ENCODE data around the gene PSME3.
"Not testable (repeated sequence)": the region's sequence is repeated elsewhere in the genome, so short reads cannot be mapped to it uniquely, and the experiment has no call there.

PSME3 gene

DNA sequence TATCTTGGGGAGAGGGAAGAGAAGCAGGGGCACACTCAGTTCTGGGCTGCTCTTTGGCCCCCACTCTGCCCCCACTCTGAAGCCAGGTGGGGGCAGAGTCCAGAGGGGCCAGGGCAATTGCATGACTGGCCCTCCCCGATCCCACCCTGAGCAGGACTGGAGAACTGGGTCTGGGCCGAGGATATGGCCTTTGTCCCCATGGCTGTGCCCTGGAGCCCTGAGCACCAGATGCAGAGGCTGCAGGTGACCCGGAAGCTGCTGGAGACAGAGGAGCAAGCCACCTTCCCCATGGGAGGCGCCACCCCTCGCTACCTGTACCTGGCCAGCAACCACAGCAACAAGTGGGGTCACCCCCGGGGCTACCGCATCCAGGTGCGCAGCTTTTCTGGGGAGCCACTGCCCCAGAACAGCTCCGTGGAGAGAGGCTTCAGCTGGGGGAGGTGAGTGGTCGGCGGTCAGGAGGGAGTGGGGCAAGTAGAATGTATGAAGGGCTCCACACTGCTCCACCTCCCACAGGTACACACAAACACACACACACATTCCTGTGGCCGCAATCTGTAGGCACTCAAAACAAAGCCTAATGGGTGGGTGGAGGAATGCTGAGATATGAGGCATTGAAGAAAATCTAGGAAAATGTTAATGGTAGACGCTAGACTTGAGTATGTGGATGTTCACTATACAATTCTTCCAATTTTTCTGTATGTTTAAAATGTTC, 39.2 kb downstream of the PSME3 start:
- TF ChIP-seq, protein P1, sequence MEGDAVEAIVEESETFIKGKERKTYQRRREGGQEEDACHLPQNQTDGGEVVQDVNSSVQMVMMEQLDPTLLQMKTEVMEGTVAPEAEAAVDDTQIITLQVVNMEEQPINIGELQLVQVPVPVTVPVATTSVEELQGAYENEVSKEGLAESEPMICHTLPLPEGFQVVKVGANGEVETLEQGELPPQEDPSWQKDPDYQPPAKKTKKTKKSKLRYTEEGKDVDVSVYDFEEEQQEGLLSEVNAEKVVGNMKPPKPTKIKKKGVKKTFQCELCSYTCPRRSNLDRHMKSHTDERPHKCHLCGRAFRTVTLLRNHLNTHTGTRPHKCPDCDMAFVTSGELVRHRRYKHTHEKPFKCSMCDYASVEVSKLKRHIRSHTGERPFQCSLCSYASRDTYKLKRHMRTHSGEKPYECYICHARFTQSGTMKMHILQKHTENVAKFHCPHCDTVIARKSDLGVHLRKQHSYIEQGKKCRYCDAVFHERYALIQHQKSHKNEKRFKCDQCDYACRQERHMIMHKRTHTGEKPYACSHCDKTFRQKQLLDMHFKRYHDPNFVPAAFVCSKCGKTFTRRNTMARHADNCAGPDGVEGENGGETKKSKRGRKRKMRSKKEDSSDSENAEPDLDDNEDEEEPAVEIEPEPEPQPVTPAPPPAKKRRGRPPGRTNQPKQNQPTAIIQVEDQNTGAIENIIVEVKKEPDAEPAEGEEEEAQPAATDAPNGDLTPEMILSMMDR (IDR thresholded peaks at IDR 0.05; ENCODE audit: borderline replicate concordance, insufficient read depth, low read depth, low read length), result no peak
- no peak overlapping the region for H3K4me3 ChIP-seq (ENCODE audit: low read depth, low read length)

DNA sequence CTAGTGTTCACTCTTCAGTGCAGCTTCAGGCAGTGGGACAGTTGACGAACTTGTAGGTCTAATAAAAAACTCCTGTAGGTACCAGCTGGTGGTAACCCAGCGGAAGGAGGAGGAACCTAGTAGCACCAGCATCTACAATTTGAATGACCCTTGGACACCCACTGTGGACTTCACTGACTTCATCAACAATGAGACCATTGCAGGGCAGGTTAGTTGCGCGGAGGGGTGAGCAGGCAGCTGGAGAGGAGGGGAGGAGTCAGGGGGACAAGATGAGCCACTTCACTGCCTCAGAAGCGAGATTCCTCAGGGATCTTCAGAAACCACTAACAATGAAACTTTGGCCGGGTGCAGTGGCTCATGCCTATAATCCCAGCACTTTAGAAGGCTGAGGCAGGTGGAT, 40.1 kb downstream of the PSME3 start:
- TF ChIP-seq, protein P1 (IDR thresholded peaks at IDR 0.05; ENCODE audit: borderline replicate concordance, insufficient read depth, low read depth, low read length), result no peak
- no peak overlapping the region for H3K4me3 ChIP-seq (ENCODE audit: low read depth, low read length)

- not testable (repeated sequence) for H3K4me3 ChIP-seq (ENCODE audit: low read depth, low read length)
These were observed 40.9 kb downstream of the PSME3 start for GRCh38 chr17:42873932-42874695.

GRCh38 chr17:42877037-42877436, 43.8 kb downstream of the PSME3 start:
- H3K4me3 ChIP-seq (ENCODE audit: low read depth, low read length), result no peak overlapping the region

GRCh38 chr17:42878123-42878880, 45.1 kb downstream of the PSME3 start:
- TF ChIP-seq, protein P1 (IDR thresholded peaks at IDR 0.05; ENCODE audit: borderline replicate concordance, insufficient read depth, low read depth, low read length), result no peak
- H3K4me3 ChIP-seq (ENCODE audit: low read depth, low read length), result no peak overlapping the region

More at GRCh38 chr17:42877037-42877436, 43.8 kb downstream of the PSME3 start:
- TF ChIP-seq, protein P1 (IDR thresholded peaks at IDR 0.05; ENCODE audit: borderline replicate concordance, insufficient read depth, low read depth, low read length), result no peak

DNA sequence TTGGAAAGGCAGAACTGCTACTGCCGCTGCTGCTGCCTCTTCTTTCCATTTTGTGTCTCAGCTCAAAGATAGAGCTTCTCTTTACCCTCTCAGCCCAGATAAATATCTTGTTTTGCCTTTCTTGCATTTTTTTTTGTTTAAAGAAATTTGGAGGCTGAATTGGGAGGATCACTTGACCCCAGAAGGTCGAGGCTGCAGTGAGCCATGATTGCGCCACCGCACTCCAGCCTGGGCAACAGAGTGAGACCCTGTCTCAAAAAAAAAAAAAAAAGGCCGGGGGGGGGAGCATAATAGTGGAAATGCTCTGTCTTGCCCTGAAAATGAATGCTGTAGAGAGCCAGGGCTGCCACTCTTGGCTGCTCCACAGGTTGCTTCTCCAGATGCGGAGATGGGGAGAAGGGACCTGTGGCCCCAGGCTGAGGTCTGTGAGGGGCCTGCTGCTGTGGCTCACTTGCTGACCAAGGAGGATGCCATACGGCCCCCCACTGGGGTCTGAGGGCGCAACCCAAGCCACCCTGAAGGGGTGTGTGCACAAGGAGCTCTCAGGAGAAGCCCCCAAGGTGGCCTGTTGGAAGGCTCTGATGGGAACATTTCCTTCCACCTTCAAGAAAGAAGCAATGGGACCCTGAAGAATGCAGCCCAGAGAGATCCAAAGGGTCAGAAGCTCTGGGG, 45.9 kb downstream of the PSME3 start:
- H3K4me3 ChIP-seq (ENCODE audit: low read depth, low read length), result no peak overlapping the region
- TF ChIP-seq, protein P1 (IDR thresholded peaks at IDR 0.05; ENCODE audit: borderline replicate concordance, insufficient read depth, low read depth, low read length), result no peak

GRCh38 chr17:42879596-42879985, 46.4 kb downstream of the PSME3 start:
- TF ChIP-seq, protein P1 (IDR thresholded peaks at IDR 0.05; ENCODE audit: borderline replicate concordance, insufficient read depth, low read depth, low read length), result no peak
- H3K4me3 ChIP-seq (ENCODE audit: low read depth, low read length), result no peak overlapping the region
